ENCODE measurements around the gene RAD9A. TPM values are rescaled to one million over a fixed set of nuclear protein-coding genes. Genes with fewer than 3 reads are reported as not detected.

Gene RAD9A
- total RNA-seq, 4 donors from 2014 or later, result 5.5 to 18.0 (median 10.4) TPM

DNA sequence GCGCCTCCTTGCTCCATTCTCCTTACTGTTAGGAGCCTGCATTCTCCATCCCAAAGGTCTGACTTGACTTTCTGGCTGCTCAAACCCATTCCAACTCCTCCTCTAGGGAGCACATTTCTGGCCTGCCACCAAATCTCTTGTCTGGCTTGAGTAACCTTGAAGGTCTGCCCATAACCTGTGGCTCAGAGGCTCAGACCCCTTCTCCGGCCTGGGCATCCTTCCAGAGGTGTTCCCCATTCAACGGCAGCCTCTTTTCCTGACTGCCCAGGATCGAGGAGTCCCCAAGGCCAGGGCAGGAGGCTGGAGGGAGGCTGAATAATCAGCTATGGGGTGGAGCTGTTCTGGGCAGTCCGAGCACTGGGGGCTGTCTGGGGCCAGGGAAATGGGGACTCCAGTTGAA lies 2.2 kb downstream of the RAD9A start:
- TF ChIP-seq, protein P1, sequence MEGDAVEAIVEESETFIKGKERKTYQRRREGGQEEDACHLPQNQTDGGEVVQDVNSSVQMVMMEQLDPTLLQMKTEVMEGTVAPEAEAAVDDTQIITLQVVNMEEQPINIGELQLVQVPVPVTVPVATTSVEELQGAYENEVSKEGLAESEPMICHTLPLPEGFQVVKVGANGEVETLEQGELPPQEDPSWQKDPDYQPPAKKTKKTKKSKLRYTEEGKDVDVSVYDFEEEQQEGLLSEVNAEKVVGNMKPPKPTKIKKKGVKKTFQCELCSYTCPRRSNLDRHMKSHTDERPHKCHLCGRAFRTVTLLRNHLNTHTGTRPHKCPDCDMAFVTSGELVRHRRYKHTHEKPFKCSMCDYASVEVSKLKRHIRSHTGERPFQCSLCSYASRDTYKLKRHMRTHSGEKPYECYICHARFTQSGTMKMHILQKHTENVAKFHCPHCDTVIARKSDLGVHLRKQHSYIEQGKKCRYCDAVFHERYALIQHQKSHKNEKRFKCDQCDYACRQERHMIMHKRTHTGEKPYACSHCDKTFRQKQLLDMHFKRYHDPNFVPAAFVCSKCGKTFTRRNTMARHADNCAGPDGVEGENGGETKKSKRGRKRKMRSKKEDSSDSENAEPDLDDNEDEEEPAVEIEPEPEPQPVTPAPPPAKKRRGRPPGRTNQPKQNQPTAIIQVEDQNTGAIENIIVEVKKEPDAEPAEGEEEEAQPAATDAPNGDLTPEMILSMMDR (IDR thresholded peaks at IDR 0.05), result no peak
- DNase-seq (ENCODE audit: low spot score) (no peak), ATAC-seq (ENCODE audit: low FRiP score) (no peak)

DNA sequence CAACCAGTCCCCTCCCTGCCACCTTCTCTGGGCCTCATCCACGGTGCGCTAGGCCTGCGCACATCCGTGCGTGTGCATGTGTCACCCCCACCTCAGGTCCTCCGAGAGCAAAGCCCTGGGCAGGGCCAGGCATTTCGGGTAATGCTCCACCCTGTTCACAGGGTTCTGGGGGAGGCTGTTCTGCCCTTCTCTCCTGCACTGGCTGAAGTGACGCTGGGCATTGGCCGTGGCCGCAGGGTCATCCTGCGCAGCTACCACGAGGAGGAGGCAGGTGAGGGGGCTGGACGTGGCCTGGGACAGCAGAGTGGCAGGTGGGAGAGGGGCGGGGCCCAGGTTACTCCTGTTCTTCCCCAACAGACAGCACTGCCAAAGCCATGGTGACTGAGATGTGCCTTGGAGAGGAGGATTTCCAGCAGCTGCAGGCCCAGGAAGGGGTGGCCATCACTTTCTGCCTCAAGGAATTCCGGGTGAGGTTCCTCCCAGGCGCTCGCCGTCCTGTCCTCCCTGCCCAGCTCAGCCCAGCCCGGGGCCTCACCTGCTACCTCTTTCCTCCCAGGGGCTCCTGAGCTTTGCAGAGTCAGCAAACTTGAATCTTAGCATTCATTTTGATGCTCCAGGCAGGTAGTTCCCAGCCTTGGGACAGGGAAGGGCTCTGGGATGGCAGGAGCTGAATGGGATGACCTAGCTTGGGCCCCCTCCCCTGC lies 3.9 kb downstream of the RAD9A start:
- TF ChIP-seq, protein P1 (IDR thresholded peaks at IDR 0.05), result no peak
- ATAC-seq (ENCODE audit: low FRiP score), result no peak
- no peak for DNase-seq (ENCODE audit: low spot score)

DNA sequence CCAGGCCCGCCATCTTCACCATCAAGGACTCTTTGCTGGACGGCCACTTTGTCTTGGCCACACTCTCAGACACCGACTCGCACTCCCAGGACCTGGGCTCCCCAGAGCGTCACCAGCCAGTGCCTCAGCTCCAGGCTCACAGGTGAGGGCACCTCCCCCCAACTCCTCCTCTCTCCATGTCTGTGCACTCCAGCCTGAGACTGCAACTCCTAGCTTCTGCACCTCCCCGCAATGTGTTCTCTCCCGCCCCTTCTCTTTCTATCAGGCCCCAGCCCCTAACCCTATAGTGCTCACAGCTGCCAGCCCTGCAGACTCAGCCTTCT lies 4.4 kb downstream of the RAD9A start:
- TF ChIP-seq, protein P1 (IDR thresholded peaks at IDR 0.05), result no peak
- no peak for DNase-seq (ENCODE audit: low spot score)
- ATAC-seq (ENCODE audit: low FRiP score), result no peak

DNA sequence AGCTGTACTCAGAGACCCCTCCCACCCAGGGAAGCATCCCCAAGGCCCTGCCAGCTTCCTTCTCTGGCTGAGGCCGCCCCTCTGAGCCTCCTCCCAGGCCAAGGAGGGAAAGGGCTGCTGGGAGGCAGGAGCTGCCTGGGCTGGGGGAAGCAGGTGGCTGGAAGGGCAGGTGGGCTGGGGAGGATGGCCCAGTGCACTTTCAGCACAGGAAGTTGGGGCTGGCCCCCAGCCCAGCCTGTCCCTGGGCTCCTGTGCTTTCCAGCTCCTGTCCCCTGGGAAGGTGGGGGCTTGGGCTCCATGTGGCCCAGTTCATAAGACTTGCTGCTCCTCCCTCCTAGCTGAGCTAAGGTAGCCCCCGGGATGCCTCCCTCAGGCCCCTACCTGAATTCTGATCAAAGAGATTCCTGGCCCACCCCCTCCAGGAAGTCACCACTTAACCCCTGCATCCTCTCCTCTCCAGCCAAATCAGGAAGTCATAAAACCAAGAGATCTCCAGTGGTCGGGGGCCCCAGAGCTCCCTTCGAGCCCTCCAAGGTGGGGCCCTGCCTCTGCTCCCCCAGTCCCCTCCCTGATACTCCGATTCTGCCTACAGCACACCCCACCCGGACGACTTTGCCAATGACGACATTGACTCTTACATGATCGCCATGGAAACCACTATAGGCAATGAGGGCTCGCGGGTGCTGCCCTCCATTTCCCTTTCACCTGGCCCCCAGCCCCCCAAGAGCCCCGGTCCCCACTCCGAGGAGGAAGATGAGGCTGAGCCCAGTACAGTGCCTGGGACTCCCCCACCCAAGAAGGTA lies 5.0 kb downstream of the RAD9A start:
- TF ChIP-seq, protein P1 (IDR thresholded peaks at IDR 0.05), result no peak
- ATAC-seq (ENCODE audit: low FRiP score) (no peak), DNase-seq (ENCODE audit: low spot score) (no peak)

DNA sequence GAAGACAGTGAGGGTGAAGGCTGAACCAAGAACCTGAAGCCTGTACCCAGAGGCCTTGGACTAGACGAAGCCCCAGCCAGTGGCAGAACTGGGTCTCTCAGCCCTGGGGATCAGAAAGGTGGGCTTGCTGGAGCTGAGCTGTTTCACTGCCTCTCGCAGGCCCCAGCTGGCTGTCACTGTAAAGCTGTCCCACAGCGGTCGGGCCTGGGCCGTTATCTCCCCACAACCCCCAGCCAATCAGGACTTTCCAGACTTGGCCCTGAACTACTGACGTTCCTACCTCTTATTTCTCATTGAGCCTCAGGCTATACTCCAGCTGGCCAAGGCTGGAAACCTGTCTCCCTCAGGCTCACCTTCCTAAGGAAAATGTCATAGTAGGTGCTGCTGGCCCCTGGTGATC lies 5.8 kb downstream of the RAD9A start:
- no peak for DNase-seq (ENCODE audit: low spot score)
- TF ChIP-seq, protein P1 (IDR thresholded peaks at IDR 0.05), result no peak
- no peak for ATAC-seq (ENCODE audit: low FRiP score)

DNA sequence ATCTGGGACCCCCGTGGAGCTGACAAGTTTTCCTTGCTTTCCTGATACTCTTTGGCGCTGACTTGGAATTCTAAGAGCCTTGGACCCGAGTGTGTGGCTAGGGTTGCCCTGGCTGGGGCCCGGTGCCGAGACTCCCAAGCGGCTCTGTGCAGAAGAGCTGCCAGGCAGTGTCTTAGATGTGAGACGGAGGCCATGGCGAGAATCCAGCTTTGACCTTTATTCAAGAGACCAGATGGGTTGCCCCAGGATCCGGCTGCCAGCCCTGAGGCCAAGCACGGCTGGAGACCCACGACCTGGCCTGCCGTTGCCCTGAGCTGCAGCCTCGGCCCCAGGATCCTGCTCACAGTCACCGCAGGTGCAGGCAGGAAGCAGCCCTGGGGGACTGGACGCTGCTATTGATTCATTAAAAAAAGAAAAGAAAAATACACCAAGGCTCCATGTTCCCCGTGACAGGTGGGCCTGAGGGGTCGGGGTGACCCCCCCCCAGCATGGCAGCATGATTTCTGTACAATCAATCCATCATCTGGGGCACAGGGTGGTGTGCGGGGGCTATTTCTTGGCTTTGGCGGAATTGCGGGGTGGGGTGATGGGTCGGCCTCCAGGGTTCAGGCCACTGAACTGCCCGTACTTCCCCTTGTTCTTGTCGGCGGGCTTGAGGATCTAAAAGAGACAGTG lies 6.3 kb downstream of the RAD9A start:
- ATAC-seq (ENCODE audit: low FRiP score) (no peak), DNase-seq (ENCODE audit: low spot score) (no peak)
- TF ChIP-seq, protein P1 (IDR thresholded peaks at IDR 0.05), result no peak

Data from omental fat pad (tissue), 4 donors.